ENCODE data around the gene DNM1L. TPM values are rescaled to one million over a fixed set of nuclear protein-coding genes. Genes with fewer than 3 reads are reported as not detected.

DNM1L gene
- total RNA-seq, 2 experiments from 2014 or later = 59.5 to 64.7 TPM

DNA sequence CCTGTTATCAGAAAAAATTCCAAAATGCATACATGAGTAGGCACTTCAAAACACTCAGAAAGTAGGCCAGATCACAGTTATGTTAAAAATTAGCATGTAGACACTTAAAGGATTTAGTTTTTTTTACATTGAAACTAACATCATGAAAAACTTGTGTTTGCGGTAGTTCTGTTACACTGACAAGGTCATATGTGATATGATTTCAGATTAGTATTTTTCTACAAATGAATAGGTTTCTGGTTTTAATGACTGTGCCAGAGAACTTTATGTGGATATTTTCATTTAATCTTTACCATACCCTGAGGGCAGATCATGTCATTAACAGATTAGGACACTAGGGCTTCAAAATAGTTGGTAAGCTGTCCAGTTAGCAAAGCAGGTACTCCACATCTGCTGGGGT, 55.9 kb downstream of the DNM1L start:
- POLR2A ChIA-PET = no interaction called here
- Mint-ChIP-seq H3K9me3 (ENCODE audit: insufficient read depth) (no peaks in the 10 kb centered on the region), H3K27ac (no peak overlapping the region), H3K4me1 (ENCODE audit: low read depth) (no peaks in the 10 kb centered on the region), H3K27me3 (ENCODE audit: low read depth) (no peaks in the 10 kb centered on the region), H3K36me3 (ENCODE audit: low read depth) (peaks cover 40% of the 10 kb centered on the region), H3K4me3 (no peak overlapping the region)
- CTCF ChIA-PET = interaction anchor here (1.5 kb wide), 1 partner anchor 20 kb away, joined by 4 read pairs; no protein-coding TSS in a partner anchor
- DNase-seq (no peak), ATAC-seq (no peak)

DNA sequence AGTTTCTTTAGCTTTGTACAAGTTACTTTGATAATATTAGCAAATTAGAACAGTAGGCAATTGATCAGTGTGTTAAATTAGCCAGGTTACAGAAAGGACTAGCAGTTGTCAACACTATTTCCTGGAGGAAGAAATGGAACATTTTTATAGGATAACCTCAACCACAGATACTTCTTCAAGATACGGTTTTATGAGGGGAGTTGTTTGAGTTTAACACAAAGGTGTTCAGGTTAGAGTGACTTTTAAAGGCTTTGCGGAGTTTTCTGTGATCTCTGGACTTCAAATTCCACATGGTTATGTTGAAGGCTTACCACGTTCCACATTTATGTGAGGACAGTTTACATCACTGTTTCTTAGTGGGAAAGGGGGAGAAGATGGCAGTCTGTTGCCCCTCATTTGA, 57.3 kb downstream of the DNM1L start:
- Mint-ChIP-seq H3K27ac (no peak overlapping the region), H3K4me1 (ENCODE audit: low read depth) (no peaks in the 10 kb centered on the region), H3K9me3 (ENCODE audit: insufficient read depth) (no peaks in the 10 kb centered on the region), H3K4me3 (no peak overlapping the region), H3K36me3 (ENCODE audit: low read depth) (peaks cover 41% of the 10 kb centered on the region), H3K27me3 (ENCODE audit: low read depth) (no peaks in the 10 kb centered on the region)
- DNase-seq (no peak), ATAC-seq (no peak)
- ChIA-PET CTCF (interaction anchor here (1.2 to 1.3 kb wide), 3 partner anchors 12 to 64 kb away, joined by 3 to 5 read pairs (median 4); partner anchors contain the start of gene YARS2), POLR2A (interaction anchor here (1.0 kb wide), 1 partner anchor 19 kb away, joined by 4 read pairs; the partner anchor contains the start of gene YARS2)

DNA sequence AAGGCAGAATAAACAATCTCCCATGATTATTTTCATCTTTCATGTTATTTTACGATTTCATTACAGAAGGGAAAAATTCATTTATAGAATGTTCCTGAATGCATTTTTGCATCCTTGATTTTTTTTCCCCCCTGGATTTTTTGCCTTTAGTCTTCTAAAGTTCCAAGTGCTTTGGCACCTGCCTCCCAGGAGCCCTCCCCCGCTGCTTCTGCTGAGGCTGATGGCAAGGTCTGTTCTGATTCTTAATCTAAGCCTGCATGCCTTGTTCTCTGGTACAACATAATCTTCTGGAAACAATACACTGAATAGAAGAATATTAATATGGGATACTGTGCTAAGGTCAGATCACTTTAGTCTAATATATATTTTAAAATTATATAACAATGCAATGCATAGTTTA, 58.6 kb downstream of the DNM1L start:
- H3K27ac Mint-ChIP-seq = no peak overlapping the region
- H3K36me3 Mint-ChIP-seq (ENCODE audit: low read depth) = peaks cover 44% of the 10 kb centered on the region
- ATAC-seq = no peak

DNA sequence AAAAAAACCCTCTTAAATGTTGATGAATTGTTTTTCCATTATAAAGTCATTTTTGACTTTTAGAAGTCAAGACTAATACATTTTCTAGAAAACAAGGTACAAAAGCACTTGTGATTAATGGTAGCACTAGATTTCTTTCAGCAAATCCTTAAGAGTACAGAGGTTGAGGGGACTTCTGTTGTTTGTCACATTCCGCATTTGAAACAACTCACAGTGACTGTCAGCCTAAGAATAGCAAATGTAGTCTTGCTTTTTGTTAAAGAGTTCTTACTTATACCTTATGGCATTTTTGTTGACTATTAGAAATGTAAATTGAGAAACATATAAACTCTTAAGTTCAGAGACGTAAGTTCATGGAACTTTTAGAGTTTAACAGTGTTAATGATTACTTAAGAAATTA, 60.2 kb downstream of the DNM1L start:
- H3K4me1 Mint-ChIP-seq (ENCODE audit: low read depth) = no peaks in the 10 kb centered on the region
- H3K9me3 Mint-ChIP-seq (ENCODE audit: insufficient read depth) = no peaks in the 10 kb centered on the region
- ChIA-PET CTCF (no interaction called here), POLR2A (no interaction called here)
- H3K4me3 Mint-ChIP-seq = no peak overlapping the region
- DNase-seq (no peak), ATAC-seq (no peak)
- peaks cover 49% of the 10 kb centered on the region for H3K36me3 Mint-ChIP-seq (ENCODE audit: low read depth)
- H3K27ac Mint-ChIP-seq = no peak overlapping the region
- no peaks in the 10 kb centered on the region for H3K27me3 Mint-ChIP-seq (ENCODE audit: low read depth)

More for the DNA sequence above, 58.6 kb downstream of the DNM1L start:
- no peaks in the 10 kb centered on the region for H3K9me3 Mint-ChIP-seq (ENCODE audit: insufficient read depth)
- DNase-seq = no peak
- no peaks in the 10 kb centered on the region for H3K27me3 Mint-ChIP-seq (ENCODE audit: low read depth)
- H3K4me1 Mint-ChIP-seq (ENCODE audit: low read depth) = no peaks in the 10 kb centered on the region
- CTCF ChIA-PET = interaction anchor here (1.2 kb wide), 1 partner anchor 13 kb away, joined by 4 read pairs; no protein-coding TSS in a partner anchor
- POLR2A ChIA-PET = no interaction called here
- H3K4me3 Mint-ChIP-seq = no peak overlapping the region

DNA sequence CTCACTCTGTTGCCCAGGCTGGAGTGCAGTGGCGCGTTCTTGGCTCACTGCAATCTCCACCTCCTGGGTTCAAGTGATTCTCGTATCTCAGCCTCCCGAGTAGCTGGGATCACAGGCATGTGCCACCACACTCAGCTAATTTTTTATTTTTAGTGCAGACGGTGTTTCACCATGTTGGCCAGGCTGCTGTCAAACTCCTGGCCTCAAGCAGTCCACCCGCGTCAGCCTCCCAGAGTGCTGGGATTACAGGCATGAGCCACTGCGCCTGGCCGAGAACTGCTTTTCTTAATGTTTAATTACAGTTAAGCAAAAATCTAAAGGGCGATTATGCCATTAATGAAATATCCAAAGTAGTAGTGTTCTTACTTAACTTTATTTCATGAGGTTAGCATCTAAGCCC, 63.0 kb downstream of the DNM1L start:
- Mint-ChIP-seq H3K27me3 (ENCODE audit: low read depth) (no peaks in the 10 kb centered on the region), H3K4me3 (no peak overlapping the region), H3K9me3 (ENCODE audit: insufficient read depth) (no peaks in the 10 kb centered on the region), H3K27ac (no peak overlapping the region), H3K36me3 (ENCODE audit: low read depth) (peaks cover 55% of the 10 kb centered on the region), H3K4me1 (ENCODE audit: low read depth) (no peaks in the 10 kb centered on the region)
- ATAC-seq (no peak), DNase-seq (no peak)
- ChIA-PET POLR2A (no interaction called here), CTCF (interaction anchor here (0.8 to 4.0 kb wide), 2 partner anchors 13 to 1280 kb away, joined by 4 to 21 read pairs; partner anchors contain the start of genes ALG10 and YARS2)

- no peak overlapping the region for H3K4me3 Mint-ChIP-seq
- H3K9me3 Mint-ChIP-seq (ENCODE audit: insufficient read depth) = no peaks in the 10 kb centered on the region
- DNase-seq (no peak), ATAC-seq (no peak)
- H3K36me3 Mint-ChIP-seq (ENCODE audit: low read depth) = peaks cover 57% of the 10 kb centered on the region
- POLR2A ChIA-PET = no interaction called here
- H3K27me3 Mint-ChIP-seq (ENCODE audit: low read depth) = no peaks in the 10 kb centered on the region
- H3K4me1 Mint-ChIP-seq (ENCODE audit: low read depth) = no peaks in the 10 kb centered on the region
- H3K27ac Mint-ChIP-seq = no peak overlapping the region
- CTCF ChIA-PET = interaction anchor here (1.4 to 4.0 kb wide), 2 partner anchors 12 to 287 kb away, joined by 3 to 21 read pairs; partner anchors contain the start of gene YARS2
These were observed 64.2 kb downstream of the DNM1L start for GRCh38 chr12:32743264-32743663.

DNA sequence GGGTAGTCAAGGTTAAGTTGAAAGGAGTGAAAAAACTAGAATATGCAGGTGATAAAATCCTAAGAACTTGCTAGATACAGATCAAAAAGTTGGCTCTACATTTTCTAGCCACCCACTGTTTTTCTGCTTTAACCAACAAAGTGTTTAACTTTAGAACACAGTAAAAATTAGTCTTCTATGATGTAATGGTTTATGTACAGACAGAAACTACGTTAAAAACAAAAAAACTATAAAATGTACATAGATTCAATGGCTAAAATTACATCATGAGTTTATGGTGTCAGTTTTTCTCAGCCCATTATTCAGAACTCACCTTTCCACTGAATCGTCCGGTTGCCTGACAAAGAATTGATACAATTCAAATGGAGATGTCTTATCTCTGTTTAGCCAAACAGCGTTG, 74.5 kb downstream of the DNM1L start:
- ATAC-seq (no peak), DNase-seq (no peak)
- Mint-ChIP-seq H3K27ac (no peak overlapping the region), H3K27me3 (ENCODE audit: low read depth) (no peaks in the 10 kb centered on the region), H3K9me3 (ENCODE audit: insufficient read depth) (no peaks in the 10 kb centered on the region), H3K4me1 (ENCODE audit: low read depth) (peaks cover 20% of the 10 kb centered on the region), H3K36me3 (ENCODE audit: low read depth) (peaks cover 33% of the 10 kb centered on the region), H3K4me3 (peak overlapping the region; percentile 93)
- ChIA-PET CTCF (interaction anchor here (3.1 to 5.2 kb wide), 4 partner anchors 8 to 1268 kb away, joined by 17 to 103 read pairs (median 34); partner anchors contain the start of gene ALG10), POLR2A (no interaction called here)

DNA sequence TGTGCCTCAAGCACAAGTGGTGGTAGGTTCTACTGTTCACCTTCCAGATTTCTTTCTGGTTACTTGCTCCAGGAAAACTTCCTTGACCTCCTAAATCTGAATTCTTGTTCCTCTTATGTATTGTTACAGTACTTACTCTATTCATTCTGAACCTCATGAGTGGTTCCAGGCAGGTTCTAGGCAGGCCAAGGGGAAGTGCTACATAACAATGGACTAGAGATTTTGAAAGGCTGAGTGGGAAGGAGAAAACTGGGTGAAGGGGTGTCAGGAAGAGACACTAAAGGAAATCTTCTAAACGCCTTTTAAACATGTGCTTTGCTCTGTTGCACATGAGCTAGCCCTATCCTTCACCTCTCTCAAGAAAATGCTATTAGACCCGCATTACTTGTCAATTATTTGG, 75.0 kb downstream of the DNM1L start:
- Mint-ChIP-seq H3K27ac (peak overlapping the region; percentile 76), H3K36me3 (ENCODE audit: low read depth) (peaks cover 33% of the 10 kb centered on the region), H3K27me3 (ENCODE audit: low read depth) (no peaks in the 10 kb centered on the region), H3K4me1 (ENCODE audit: low read depth) (peaks cover 20% of the 10 kb centered on the region), H3K4me3 (peak overlapping the region; percentile 93), H3K9me3 (ENCODE audit: insufficient read depth) (no peaks in the 10 kb centered on the region)
- CTCF ChIA-PET = interaction anchor here (1.3 to 5.2 kb wide), 11 partner anchors 8 to 1267 kb away, joined by 4 to 103 read pairs (median 10); partner anchors contain the start of gene ALG10
- ATAC-seq (no peak), DNase-seq (no peak)
- POLR2A ChIA-PET = interaction anchor here (0.6 to 2.1 kb wide), 2 partner anchors 74 to 629 kb away, joined by 3 to 11 read pairs; partner anchors contain the start of gene DNM1L

DNA sequence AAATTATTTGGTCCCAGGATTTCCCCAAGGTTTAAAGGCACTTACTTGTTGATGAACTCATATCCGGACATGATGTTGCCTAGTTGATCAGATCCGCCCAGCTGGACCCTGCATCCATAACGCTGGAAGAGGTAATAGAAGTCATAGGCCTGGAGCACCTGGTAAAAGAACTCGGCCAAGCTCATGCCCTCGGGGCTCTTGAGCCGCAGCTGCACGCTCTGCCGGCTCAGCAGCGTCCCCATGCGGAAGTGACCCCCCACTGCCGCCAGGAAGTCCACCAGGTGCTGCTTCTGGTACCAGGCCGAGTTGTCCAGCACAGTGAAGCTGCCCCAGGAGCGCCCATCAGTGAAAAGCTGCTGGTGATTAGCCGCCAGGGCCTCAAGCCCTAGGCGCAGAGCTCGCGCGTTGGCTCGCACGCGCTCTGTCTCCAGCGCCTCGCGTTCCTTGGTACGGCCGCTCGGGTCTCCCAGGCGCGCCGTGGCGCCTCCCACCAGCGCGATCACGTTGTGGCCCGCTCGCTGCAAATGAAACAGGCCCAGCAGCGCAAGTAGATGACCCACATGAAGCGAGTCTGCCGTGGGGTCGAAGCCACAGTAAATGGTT, 76.1 kb downstream of the DNM1L start:
- peak overlapping the region; percentile 78 for H3K27ac Mint-ChIP-seq
- H3K27me3 Mint-ChIP-seq (ENCODE audit: low read depth) = no peaks in the 10 kb centered on the region
- CTCF ChIA-PET = interaction anchor here (0.5 to 5.2 kb wide), 55 partner anchors 9 to 1434 kb away, joined by 3 to 103 read pairs (median 5); partner anchors contain the start of gene ALG10
- DNase-seq = peak; percentile 76
- peaks cover 28% of the 10 kb centered on the region for H3K36me3 Mint-ChIP-seq (ENCODE audit: low read depth)
- H3K4me1 Mint-ChIP-seq (ENCODE audit: low read depth) = peaks cover 20% of the 10 kb centered on the region
- H3K9me3 Mint-ChIP-seq (ENCODE audit: insufficient read depth) = no peaks in the 10 kb centered on the region
- POLR2A ChIA-PET = interaction anchor here (0.5 to 2.1 kb wide), 8 partner anchors 15 to 1267 kb away, joined by 3 to 11 read pairs (median 4); partner anchors contain the start of genes ALG10 and DNM1L
- peak; percentile 77 for ATAC-seq
- peak overlapping the region; percentile 93 for H3K4me3 Mint-ChIP-seq

DNA sequence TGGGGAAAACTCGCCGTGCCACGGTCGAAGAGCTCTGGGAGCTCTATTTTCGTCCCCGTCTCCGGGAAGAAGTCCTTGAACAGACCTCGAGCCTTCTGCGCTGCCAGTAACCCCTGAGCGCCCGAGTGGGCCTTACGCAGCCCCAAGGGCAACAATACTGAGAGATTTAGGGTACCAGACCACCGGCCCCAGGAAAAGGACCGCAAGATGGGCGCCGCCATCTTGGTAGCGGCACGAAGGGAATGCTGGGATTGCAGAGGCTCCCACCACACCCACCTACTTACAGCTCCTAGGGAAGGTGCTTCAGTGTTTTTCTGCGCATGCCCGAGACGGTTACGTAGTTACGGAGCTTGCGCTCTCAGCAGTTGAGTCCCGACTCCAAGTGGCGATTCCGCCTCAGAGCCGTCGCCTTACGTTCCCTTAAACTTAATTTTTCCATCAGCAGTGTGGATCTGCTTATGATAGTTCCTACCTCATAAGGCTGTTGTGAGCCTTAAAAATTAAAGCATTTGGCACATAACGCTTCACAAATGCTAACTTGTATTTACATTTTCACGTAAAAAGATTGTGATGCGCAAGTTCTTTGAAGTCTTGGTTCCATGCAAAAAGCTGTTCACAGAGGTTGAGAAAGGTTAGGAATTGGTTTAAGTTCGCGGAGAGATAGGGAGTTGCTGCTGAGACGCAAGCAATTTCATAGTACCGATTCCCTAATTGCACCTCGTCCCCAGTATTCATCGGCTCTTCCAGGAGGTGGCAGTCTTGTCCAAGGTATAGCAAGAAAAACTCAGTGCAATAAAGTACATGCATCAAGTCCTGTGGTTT, 76.8 kb downstream of the DNM1L start, which contains the start of gene YARS2:
TSS of gene YARS2 (minus strand) at position 244 of the 822 bp plus-strand sequence. CDS start at position 221, 23 bp downstream.
- H3K27me3 Mint-ChIP-seq (ENCODE audit: low read depth) = no peaks in the 10 kb centered on the region
- H3K27ac Mint-ChIP-seq = peak within 1 kb of the TSS; percentile 78
- peak; percentile 94 for ATAC-seq
- H3K9me3 Mint-ChIP-seq (ENCODE audit: insufficient read depth) = no peaks in the 10 kb centered on the region
- peak within 1 kb of the TSS; percentile 93 for H3K4me3 Mint-ChIP-seq
- DNase-seq = peak; percentile 93
- peaks cover 23% of the 10 kb centered on the region for H3K36me3 Mint-ChIP-seq (ENCODE audit: low read depth)
- ChIA-PET POLR2A (interaction anchor here (0.6 to 2.1 kb wide), 7 partner anchors 14 to 1267 kb away, joined by 3 to 11 read pairs (median 4); partner anchors contain the start of genes ALG10 and DNM1L), CTCF (interaction anchor here (0.7 to 5.2 kb wide), 50 partner anchors 9 to 1434 kb away, joined by 3 to 103 read pairs (median 5); partner anchors contain the start of gene ALG10)
- H3K4me1 Mint-ChIP-seq (ENCODE audit: low read depth) = peaks cover 20% of the 10 kb centered on the region

DNA sequence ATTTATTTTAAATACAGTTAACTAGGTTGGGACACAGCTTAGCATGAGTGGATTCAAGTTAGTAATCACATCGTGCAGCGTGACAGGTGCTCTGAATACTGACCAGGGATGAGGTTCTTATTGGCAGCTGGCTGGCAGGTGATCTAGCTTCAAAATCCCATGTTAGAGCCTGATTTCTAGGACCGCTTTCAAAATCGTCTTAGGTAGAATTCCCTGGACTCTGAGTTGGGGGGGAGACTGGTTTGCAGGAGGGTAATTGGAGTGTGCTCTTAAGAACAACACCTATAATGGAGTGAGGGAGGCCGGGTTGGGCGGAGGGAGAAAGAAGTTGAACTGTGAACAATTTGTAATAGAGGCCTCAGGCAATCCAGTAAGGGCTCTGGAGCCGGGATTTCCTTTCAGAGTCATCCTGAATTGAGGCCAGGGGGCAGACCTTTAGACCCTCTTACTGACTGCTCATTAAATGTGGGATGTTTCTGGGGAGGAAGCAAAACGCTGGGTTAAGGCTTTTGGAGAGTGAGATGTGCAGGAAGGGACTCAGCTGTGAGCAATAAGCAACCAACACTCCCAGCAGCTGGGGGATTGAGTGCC, 77.5 kb downstream of the DNM1L start:
- Mint-ChIP-seq H3K4me1 (ENCODE audit: low read depth) (peaks cover 20% of the 10 kb centered on the region), H3K36me3 (ENCODE audit: low read depth) (peaks cover 19% of the 10 kb centered on the region), H3K9me3 (ENCODE audit: insufficient read depth) (no peaks in the 10 kb centered on the region), H3K27me3 (ENCODE audit: low read depth) (no peaks in the 10 kb centered on the region), H3K4me3 (peak overlapping the region; percentile 93), H3K27ac (peak overlapping the region; percentile 78)
- DNase-seq (no peak), ATAC-seq (no peak)
- CTCF ChIA-PET = interaction anchor here (1.1 to 5.2 kb wide), 24 partner anchors 8 to 1270 kb away, joined by 3 to 103 read pairs (median 8); partner anchors contain the start of gene ALG10
- POLR2A ChIA-PET = interaction anchor here (1.1 kb wide), 1 partner anchor 20 kb away, joined by 4 read pairs; no protein-coding TSS in a partner anchor
